ENCODE measurements around the gene CFAP53. TPM values are rescaled to one million over a fixed set of nuclear protein-coding genes. Genes with fewer than 3 reads are reported as not detected.

Gene CFAP53
- total and polyA plus RNA-seq, 2 of the 4 experiments (the other 2 are of a cell fraction): under 0.01 to 0.12 TPM

DNA sequence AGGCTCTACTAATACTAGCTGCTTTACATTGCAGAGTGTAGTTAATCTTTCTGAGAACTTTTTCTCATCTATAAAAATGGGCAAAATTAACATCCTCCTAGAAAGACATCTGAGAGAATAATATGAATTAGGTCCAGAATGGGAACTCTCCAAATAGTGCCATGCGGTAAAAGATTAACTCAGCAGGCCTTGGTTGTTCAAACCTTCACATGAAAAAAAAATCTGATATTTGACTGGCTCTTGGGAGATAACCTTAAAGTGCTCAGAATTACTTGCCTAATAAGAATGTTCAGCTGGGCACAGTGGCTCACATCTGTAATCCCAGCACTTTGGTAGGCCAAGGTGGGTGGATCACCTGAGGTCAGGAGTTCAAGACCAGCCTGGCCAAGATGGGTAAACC, 26.7 kb upstream of the CFAP53 start:
- no peaks in the 10 kb centered on the region for H3K9me3 ChIP-seq (ENCODE audit: control insufficient read depth, insufficient read depth, low read length)
- DNase-seq (no peak), ATAC-seq (ENCODE audit: low read depth) (no peak)
- no peak overlapping the region for H2BK15ac ChIP-seq (ENCODE audit: low read depth, low read length)
- no TSS peak for BruUV-seq (replicated peaks)
- in situ Hi-C loops (cut with MboI; ENCODE audit: low sequenced_read_pairs) (loop anchor here (25.0 kb wide), 2 partner anchors 744 to 1656 kb away; partner anchors contain the start of gene SMAD4), dilution Hi-C loops (cut with HindIII; ENCODE audit: low sequenced_read_pairs, unreplicated experiment) (no loop called here), intact Hi-C loops (cut with micrococcal nuclease) (no loop called here)
- no peak overlapping the region for H4K91ac ChIP-seq (ENCODE audit: insufficient read depth, low read depth, low read length)
- no peak overlapping the region for H3K4me2 ChIP-seq (ENCODE audit: low read depth, low read length)
- ChIA-PET POLR2A (ENCODE audit: unreplicated experiment) (no interaction called here), CTCF (no interaction called here)
- no peak overlapping the region for H2AK9ac ChIP-seq (replicated peaks; ENCODE audit: low read depth, low read length, poor library complexity)
- H3K79me1 ChIP-seq (ENCODE audit: low read depth in 1 of 2, low read length in 2 of 2): no peaks in the 10 kb centered on the region
- H3K56ac ChIP-seq (ENCODE audit: extremely low read depth, insufficient read depth, low read length): no peak overlapping the region
- H3K9me1 ChIP-seq (ENCODE audit: insufficient read depth, low read length): no peaks in the 10 kb centered on the region
- H2BK20ac ChIP-seq (ENCODE audit: low read depth, low read length): no peak overlapping the region
- no peak overlapping the region for H2BK5ac ChIP-seq (ENCODE audit: low read depth, low read length, poor library complexity, severe bottlenecking)
- H3K27me3 ChIP-seq (ENCODE audit: control insufficient read depth, insufficient read depth, low read length): peaks cover 7% of the 10 kb centered on the region; the same call in 1 of the 2 replicates
- no peak overlapping the region for H3K18ac ChIP-seq (ENCODE audit: low read depth, low read length)
- no peaks in the 10 kb centered on the region for H4K20me1 ChIP-seq (ENCODE audit: insufficient read depth, low read length)
- H2BK120ac ChIP-seq (ENCODE audit: low read depth, low read length): no peak overlapping the region
- H4K5ac ChIP-seq (ENCODE audit: low read depth, low read length): no peak overlapping the region
- no peak overlapping the region for H3K4ac ChIP-seq (ENCODE audit: low read depth, low read length)
- H3K14ac ChIP-seq (replicated peaks; ENCODE audit: low read depth, low read length): no peak overlapping the region
- H3K4me3 ChIP-seq (ENCODE audit: insufficient read depth, low read depth, low read length): no peak overlapping the region
- no peaks in the 10 kb centered on the region for H3K36me3 ChIP-seq (ENCODE audit: control insufficient read depth, insufficient read depth, low read length)
- no peak overlapping the region for H2AK5ac ChIP-seq (ENCODE audit: low read depth, low read length)
- H3K23ac ChIP-seq (ENCODE audit: low read depth, low read length): no peak overlapping the region
- no peaks in the 10 kb centered on the region for H3K4me1 ChIP-seq (ENCODE audit: control insufficient read depth, insufficient read depth, low read length)
- H3K27ac ChIP-seq (ENCODE audit: insufficient read depth, low read length): no peak overlapping the region
- TF ChIP-seq POLR2A (IDR thresholded peaks at IDR 0.05; ENCODE audit: low read depth, low read length) (no peak), CEBPB (IDR thresholded peaks at IDR 0.05; ENCODE audit: low read depth, low read length) (no peak), MAZ (IDR thresholded peaks at IDR 0.05; ENCODE audit: borderline replicate concordance, low read depth, low read length) (no peak), RCOR1 (IDR thresholded peaks at IDR 0.05; ENCODE audit: insufficient replicate concordance, low read length) (no peak), FOS (IDR thresholded peaks at IDR 0.05; ENCODE audit: low read depth, low read length) (no peak)
- TF ChIP-seq, protein P1, sequence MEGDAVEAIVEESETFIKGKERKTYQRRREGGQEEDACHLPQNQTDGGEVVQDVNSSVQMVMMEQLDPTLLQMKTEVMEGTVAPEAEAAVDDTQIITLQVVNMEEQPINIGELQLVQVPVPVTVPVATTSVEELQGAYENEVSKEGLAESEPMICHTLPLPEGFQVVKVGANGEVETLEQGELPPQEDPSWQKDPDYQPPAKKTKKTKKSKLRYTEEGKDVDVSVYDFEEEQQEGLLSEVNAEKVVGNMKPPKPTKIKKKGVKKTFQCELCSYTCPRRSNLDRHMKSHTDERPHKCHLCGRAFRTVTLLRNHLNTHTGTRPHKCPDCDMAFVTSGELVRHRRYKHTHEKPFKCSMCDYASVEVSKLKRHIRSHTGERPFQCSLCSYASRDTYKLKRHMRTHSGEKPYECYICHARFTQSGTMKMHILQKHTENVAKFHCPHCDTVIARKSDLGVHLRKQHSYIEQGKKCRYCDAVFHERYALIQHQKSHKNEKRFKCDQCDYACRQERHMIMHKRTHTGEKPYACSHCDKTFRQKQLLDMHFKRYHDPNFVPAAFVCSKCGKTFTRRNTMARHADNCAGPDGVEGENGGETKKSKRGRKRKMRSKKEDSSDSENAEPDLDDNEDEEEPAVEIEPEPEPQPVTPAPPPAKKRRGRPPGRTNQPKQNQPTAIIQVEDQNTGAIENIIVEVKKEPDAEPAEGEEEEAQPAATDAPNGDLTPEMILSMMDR (conservative IDR thresholded peaks at IDR 0.05; ENCODE audit: low read depth, low read length): no peak
- H4K8ac ChIP-seq (ENCODE audit: low read depth in 2 of 2, low read length in 2 of 2): no peak overlapping the region
- no CpG with 5 or more reads among the region's 1 CpG for WGBS, 2 experiments (ENCODE audit: extremely low coverage in 2 of 2, insufficient read length in 1 of 2)
- no peak overlapping the region for H2AFZ ChIP-seq (replicated peaks; ENCODE audit: low read length, poor library complexity)
- H3K9ac ChIP-seq (ENCODE audit: low read depth, low read length): no peak overlapping the region
